GM18507 (cell line): ENCODE measurements around the gene MIB2.

Experiments used
- DNase-seq: peaks from one replicate; pipeline ENCODE4 v3.0.0; 2011; ENCODE audit warnings: low read depth; ENCODE audit not compliant: insufficient read length; ENCODE audit errors: extremely low spot score
- FAIRE-seq: peaks from 2 replicates; lab custom pipeline; 2011; peaks lifted over from hg19 to GRCh38; lab: Jason Lieb, UNC

Gene MIB2

DNA sequence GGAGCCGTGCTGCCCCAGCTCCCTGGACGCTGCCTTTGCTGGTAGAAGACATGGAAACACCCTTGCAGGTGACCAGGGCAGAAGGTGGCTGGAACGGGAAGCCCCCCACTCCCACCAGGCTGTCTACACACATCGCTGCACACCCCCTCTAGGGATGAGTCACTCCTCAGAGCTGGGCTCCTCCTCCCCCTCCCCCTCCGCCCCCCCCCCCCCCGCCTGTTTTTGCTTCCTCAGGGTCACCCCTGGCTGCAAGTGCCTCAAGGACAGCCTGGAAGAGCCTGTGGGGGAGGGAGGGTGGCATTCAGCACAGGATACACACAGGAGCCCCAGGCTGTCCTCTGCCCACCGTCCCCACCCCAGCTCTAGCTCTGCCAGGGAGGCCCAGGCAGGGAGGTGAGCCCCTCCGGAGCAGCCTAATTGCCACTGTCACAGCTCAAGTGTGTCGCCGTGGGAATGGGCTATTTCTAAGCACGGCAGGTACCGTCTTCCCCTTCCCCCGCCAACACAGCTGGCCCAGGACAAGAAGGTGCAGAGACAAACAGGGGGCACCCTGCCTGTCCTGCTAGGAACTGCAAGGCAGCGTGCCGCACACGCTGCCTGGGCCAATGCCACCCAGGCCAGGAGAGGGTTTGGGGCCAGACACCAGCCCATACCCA is 17.9 kb upstream of the MIB2 start:
- FAIRE-seq = no peak
- no peak for DNase-seq

DNA sequence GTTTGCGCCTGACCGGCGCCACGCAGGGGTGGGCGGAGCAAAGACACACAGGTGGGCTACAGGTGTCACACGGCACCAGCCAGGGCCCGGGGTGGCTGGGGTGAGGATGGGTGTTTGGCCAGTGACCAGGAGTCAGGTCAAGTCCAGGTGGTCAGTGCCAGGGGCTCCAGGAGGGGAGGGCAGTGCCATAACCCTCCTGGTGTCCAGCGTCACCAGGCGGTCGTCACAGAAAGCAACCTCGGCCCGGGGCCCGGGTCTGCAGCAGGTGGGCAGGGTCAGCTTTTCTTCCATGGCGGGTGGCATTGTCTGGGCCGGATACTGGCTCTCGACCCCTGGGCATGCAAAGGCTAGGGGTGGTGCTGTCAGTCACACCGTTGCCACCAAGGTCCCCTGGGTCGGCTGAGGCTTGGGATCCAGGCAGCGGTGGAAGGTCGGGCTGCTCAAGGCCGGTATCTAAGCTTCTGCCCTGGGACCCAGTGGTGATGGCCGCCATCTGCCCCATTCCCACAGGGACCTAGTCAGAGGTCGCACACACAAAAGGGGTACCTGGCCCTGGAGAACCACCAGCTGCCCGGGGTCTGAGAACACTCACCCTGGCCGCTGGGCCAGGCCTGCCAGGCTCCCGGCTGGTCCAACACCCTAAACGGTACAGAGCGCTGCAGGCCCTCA is 17.1 kb upstream of the MIB2 start:
- DNase-seq (no peak), FAIRE-seq (no peak)

DNA sequence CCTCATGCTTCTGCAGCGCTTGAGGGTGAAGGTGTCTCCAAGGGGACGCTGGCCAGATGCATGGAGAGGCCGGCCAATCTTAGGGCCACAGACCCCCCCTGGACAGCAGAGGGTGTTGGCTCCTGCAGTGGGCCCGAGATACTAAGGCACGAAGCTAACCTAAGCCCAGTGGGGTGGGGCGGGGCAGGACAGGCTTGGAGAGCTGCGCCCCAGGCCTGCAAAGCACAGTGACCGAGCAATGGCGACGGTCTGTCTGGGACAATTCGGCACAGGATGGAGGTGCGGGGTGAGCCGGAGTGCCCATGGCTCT is 16.6 kb upstream of the MIB2 start:
- FAIRE-seq (no peak), DNase-seq (no peak)

DNA sequence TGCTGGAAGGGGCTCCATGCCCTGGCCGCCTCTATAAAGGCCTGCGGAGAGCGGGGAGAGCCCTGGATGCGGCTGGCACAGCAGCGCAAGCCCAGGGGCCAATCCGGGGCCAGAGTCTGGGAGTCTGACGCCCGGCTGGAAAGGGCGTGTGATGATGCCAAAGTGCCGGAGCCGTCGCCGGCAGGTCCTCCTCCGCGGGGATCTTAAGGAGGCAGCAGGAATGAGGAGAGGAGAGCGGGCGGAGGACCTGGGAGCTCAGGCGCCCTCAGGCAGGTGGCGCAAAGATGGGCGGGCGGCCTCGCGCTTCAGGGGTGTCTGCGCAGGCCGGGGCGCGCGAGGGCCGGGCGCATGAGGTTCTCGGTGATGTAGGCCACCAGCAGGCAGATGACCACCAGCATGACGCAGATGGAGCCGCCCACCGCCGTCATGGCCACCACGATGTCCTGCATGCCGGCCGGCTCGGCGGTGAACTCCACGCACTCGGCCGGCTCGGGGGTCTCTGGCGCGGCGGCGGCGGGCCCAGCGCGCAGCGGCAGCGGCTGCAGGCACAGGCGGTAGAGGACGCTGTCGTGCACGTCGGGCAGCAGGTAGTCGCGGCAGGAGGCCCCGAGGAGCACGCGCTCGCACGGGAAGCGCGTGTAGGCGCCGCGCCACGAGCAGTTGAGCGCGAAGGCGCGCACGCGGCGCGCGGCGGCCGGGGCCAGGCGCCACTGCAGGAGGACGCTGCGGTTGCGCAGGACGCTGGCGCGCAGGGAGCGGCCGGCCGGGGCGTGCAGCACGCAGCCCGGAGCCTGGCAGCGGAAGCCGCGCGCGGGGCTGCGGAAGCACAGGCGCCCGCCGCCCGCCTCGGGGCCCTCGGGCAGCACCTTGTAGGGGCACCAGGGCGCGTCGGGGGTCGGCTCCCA is 16.0 kb upstream of the MIB2 start:
- DNase-seq (no peak), FAIRE-seq (no peak)

DNA sequence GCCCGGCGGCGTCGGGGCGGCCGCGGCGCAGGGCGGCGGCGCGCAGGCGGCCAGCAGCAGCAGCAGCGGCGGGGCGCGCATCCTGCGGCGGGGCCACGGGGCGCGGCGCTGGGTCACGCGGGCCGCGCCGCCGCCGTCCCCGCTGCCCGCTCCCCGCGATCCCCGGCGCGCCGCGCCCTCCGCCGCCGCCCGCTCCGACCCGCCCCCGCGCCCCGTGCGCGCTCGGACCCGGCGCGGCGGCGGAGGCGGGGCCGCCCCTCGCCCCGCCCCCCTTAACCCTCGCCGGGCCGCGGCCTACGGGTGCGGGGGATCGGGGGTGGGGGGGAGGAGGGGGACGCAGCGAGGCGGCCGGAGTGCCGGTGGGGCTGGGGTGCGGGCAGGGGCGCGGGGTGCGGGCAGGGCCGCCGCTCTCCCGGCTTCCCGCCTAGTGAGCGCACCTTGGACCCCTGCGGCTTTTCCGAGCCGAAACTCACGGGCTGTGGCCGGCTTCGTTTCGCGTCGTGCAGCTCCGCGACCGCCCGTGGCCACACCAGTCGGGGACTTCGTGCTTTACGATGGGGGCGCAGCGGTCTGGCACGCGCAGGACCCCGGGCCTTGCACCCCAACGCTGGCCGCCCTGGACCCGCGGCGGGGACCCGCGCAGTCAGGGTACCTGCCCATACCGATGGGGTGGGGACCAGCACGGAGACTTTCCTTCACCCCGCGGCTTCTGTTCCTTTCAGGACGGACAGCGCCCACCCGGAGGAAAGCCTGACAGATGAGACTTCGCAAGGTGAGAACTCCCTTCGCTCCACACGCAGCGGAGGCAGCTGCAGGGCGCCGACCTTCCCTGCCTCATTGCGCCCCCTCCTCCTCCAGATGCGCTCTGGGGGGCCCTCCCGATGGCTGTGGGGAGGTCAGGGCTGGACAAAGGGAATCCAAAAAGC is 15.1 kb upstream of the MIB2 start, which contains the start of gene FNDC10:
Gene FNDC10 (minus strand): TSS at position 201 of the 926 bp plus-strand sequence. CDS start 120 bp downstream, at position 81.
- no peak for FAIRE-seq
- no peak for DNase-seq

DNA sequence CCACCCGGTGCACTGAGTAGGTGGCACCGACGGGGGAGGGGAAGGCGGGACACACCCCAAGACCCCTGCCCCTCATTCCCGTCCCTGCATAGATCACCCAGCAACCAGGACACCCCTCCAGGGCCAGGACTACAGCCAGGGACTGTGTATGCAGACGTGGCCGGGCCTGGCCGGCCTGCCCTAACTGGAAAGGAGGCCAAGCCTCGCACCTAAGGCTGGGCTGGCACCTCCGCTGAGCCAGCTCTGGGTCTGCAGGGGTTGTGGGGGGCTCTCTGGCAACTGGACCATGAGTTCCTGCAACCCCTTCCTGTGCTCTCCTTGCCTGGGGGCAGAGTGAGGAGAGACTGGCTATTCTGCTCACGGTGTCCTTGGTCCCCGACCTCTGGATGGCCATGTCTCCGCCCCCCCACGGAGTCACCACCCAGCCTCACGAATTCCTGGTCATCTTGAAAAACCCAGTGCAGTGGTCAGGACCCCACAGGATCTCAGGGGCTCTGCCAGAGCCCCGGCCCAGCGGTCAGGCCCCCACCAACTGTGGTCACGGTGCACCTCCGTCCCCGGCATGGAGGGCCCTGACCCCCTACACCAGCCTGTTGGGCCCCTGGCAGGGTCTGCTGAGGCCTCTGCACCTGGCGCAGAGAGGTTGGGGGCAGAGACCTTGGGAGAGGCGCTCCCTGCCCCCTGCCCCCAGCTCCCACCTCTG is 14.3 kb upstream of the MIB2 start:
- DNase-seq (no peak), FAIRE-seq (no peak)

DNA sequence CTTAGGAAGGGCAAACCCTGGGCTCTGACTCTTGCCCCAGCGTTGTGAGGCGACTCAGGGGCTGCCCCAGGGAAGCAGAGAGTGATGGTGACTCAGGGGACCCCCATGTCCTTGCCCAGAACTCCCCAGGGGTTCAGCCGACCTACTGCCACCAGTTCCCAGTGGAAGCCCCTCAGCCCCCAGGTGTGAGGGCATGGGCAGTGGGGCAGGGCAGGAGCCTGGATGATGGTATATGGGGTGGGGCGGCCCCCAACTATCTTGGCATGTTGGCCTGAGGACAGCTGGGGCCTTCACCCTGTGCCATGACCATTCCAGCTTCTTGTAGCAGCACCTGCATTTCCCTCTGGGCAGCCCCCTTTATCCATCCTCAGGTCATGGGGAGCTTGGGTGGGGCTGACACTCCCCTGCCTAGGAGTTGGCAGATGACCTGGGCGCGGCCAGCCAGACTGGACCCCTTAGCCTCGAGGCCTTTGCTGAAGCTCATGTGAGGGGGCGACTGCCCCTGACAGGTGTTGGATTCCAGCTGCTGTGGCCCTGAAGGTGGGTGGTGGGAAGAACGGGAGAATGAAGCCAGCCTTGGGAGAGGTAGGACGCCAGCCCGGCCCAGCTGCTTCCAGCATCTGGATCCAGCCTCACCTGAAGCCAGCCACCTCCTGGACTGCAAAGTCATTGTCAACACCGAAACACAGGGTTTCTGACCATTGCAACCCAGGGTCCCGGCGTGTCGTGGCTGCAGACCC is 13.6 kb upstream of the MIB2 start:
- DNase-seq (no peak), FAIRE-seq (no peak)

DNA sequence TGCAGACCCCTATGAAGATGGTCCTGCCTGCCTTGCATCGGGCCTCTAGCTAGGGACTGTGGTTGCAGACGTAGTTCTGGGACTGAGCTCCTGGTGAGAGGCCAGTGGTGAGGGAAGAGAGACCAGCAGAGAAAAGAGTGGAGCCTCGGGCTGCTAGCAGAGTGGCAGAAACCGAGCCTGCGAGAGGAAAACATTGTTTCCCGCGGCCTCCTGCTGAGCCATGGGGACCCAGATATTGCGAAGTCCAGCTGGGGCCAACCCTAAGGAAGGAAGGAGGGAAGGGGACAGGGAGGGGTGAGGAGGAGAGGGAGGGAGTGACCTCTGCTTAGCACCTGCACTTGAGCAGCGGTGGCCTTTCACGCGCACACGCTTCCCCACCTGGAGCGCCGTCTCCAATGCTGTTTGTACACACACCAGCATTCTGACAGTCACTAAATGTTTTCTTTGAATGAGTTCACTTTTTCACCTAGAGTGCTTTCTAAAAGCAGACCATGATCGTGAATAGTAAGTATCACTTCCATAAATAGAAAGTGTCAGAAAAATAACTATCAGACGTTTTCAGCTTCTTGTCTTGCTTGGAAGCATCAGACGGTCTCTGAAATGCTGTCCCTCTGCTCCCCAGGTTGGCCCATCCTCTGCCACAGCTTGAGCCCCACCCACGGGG is 12.9 kb upstream of the MIB2 start:
- no peak for DNase-seq
- FAIRE-seq = peak; percentile 70

DNA sequence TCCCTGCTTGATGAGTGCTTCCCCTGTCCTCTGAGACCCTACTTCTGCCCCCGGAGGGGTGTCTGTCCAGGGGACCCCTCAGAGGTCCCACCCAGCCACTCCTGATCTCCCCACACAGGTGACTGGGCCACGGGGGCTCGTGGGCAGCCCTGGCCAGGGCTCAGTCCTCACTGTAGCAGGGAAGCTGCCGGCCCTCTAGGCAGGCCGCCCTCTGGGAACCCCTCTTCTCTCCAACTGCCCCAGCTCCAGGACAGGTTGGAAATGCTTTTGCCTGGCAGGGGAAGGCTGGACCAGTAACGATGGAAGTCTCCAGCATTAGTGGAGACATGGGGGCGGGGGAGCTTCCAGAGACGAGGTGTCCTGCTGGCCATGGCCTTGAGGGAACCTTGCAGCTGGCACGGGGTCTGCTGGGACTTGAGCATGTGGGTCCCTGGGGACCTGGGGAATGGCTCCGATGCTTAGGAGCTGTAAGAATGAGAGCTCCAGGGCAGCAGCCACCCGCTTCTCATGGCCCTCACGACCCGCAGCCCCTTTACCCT is 12.3 kb upstream of the MIB2 start:
- FAIRE-seq (no peak), DNase-seq (no peak)

DNA sequence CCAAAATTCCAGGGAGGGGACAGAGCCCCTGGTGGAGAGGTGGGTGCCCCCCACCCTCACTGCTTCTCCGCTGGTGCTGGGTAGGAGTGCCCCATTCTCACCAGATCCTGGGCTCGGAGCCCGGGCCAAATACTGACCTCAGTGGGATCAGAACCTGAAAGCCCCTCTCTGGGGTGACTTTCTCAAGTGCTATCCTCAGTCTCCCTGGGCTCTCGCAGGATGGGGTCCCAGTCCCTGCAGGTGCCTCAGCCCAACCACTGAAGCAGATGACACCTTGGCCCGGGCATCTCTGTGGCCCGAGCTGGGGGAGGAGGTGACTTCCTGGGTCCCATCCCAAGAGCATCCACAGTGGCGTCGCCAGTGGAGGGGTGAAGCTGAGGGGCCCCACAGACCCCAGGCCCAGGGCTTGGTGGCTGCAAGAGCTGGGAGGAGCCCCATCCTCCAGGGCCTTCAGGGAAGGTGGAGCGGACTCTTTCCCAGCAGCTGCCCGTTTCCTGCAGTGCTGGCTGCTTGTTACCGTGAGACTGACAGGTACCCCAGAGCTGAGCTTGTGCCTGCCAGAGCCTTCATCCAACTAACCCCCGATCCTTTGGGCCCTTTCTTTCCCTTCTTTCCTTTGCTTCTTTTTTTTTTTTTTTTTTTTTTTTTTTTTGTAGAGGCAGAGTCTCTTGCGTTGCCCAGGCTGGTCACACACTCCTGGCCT is 11.5 kb upstream of the MIB2 start:
- DNase-seq = no peak
- FAIRE-seq = no peak

DNA sequence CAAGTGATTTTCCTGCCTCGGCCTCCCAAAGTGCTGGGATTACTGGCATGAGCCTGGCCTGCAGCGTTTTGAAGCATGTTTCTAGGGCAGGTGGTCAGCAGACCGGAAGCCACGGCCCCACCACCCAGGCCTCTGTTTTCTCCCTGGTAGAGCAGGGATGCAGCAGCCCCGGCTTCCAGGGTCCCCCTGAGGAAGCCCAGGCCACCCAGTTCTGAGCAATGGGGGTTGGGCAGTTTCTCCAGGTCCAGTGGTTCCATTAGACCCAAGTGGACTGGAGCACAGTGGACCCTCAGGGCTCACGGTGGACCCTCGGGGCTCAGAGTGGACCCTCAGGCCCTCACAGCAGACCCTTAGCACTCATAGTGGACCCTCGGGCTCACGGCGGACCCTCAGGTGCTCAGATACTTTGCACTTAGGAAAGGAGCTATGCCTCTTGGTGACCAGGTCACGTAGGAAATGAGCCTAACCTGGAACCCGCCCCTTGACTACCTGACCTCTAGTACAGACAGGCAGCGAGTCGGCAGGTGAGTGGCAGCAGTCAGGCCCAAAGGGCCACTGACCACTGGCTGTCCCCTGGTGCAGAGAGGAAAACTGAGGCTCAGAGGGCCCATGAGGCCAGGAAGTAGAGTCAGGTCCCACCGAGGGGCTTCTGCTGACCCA is 10.8 kb upstream of the MIB2 start:
- DNase-seq = no peak
- no peak for FAIRE-seq

DNA sequence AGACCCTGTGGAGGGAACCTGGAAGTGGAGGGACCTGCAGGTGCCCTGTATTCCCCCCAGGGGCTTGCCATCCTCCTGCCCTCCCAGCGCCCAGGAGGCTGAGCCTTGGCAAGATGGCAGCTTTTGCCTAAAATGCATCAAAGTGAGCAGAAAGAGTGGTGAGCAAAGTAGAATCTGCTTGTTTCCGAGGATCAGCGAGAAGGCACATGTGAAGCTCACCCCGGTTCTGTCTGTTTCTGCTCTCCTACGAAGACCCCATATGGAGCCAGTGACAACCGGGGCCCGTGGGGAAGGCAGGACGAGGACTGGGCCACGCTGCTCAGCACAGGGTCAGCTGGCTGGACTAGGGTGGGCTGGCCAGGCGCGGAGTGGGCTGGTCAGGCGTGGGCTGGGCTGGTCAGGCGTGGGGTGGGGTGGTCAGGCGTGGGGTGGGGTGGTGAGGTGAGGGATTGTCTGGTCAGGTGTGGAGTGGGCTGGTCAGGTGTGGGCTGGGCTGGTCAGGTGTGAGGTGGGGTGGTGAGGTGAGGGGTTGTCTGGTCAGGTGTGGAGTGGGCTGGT is 10.2 kb upstream of the MIB2 start:
- FAIRE-seq = no peak

DNA sequence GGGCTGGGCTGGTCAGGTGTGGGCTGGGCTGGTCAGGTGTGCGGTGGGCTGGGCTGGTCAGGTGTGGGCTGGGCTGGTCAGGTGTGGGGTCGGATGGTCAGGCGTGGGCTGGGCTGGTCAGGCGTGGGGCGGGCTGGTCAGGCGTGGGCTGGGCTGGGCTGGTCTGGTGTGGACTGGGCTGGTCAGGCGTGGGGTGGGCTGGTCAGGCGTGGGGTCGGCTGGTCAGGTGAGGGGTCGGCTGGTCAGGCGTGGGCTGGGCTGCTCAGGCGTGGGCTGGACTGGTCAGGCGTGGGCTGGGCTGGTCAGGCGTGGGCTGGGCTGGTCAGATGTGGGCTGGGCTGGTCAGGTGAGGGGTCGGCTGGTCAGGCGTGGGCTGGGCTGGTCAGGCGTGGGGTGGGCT is 9.6 kb upstream of the MIB2 start:
- FAIRE-seq = no peak

More for the DNA sequence above, 10.2 kb upstream of the MIB2 start:
- DNase-seq = no peak

DNA sequence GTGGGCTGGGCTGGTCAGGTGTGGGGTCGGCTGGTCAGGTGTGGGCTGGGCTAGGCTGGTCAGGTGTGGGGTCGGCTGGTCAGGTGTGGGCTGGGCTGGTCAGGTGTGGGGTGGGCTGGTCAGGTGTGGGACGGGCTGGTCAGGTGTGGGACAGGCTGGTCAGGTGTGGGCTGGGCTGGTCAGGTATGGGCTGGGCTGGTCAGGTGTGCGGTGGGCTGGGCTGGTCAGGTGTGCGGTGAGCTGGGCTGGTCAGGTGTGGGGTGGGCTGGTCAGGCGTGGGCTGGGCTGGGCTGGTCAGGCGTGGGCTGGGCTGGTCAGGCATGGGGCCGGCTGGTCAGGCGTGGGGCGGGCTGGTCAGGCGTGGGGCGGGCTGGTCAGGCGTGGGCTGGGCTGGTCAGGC is 9.1 kb upstream of the MIB2 start:
- DNase-seq (no peak), FAIRE-seq (no peak)

More for the DNA sequence above, 9.6 kb upstream of the MIB2 start:
- DNase-seq = no peak

DNA sequence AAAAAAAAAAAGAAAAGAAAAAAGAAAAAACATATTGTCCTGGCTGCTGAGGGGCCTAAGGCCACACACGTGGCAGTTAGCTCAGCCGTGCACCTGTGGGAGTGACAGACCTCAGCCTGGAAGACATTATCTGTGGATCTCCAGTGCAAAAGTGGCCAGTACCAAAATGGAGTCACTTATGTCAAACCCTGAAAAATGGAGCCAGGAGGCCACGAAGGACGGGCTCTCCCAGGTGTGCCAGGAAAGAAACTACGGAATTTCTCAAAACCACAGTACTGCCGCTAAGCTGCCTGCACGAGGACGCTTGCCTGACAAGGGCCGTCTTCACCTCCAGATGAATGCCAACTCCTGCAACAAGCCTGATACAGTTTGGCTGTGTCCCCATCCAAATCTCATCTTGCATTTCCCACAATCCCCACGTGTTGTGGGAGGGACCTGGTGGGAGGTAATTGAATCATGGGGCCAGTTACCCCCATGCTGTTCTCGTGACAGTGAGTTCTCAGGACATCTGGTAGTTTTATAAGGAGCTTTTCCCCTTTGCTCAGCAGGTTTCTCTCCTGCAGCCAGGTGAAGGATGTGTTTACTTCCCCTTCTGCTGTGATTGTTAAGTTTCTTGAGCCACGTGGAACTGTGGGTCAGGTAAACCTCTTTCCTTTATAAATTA is 5.3 kb upstream of the MIB2 start:
- DNase-seq = no peak
- no peak for FAIRE-seq

DNA sequence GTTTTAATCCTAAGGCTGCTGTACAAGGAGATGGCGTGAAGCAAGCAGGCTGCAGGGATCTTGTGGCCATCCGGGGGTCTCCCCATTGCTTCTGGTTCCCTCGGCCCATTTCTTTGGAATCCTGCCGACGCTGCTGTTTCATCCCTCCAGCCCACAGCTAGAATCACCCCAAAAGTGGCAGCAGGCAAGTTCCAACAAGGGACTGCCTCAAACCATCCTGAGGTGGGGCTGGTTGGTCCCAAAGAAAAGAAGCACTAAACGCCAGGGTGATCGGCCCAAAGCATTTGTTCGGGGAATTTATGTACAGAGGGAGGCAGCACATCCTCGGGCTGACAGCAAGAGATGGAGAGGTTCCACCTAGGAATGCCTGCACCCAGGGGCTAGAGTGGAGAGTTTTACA is 4.5 kb upstream of the MIB2 start:
- DNase-seq (no peak), FAIRE-seq (no peak)
